Lower leg skin (tissue), 3 donors: ENCODE measurements around the gene HIF3A.

Experiments used
- POLR2A ChIP-seq, 2 donors: fragments of 450-650 bp; IDR thresholded peaks; one replicate each; pipeline ENCODE4 v1.6.1; 2016 to 2017; ENCODE audit warnings: antibody characterized with exemption in 2 of 2, mild to moderate bottlenecking in 1 of 2, moderate library complexity in 1 of 2
- TF ChIP-seq, protein P1 (sequence below), 3 donors: fragments of 450-650 bp; IDR thresholded peaks; one replicate each; pipeline ENCODE4 v1.5.1; 2016; ENCODE audit warnings: antibody characterized with exemption in 3 of 3, mild to moderate bottlenecking in 3 of 3, moderate library complexity in 2 of 3

DNA sequence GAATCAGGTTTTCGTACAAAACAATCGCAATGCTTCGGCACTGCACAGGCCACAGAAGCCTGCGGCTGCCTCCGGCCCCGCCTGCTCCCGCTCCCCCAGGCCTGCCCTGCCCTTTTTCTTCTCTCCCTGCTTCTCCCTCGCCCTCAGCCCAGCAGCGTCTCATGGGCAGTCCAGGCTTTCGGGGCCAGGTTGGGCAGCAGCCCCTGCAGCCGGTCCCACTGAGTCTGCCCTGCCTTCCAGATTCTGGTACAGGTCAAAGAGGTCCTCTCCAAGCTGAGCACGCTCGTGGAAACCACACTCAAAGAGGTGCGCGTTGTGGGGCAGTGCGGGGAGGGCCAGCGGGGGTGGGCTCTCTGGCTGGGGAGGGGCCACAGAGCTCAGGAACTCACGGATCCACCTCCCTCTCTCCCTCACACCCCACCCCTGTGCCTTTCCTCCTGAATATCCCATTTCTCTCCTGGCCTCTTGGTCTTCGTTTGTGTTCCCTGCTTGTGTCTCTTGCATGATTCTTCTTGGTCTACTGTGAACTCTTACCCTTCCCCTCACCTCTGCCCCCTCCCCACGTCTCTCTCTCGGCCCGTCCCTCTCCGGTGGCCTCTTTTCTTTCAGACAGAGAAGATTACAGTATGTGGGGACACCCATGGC, 86.5 kb downstream of the HIF3A start:
- TF ChIP-seq, protein P1, sequence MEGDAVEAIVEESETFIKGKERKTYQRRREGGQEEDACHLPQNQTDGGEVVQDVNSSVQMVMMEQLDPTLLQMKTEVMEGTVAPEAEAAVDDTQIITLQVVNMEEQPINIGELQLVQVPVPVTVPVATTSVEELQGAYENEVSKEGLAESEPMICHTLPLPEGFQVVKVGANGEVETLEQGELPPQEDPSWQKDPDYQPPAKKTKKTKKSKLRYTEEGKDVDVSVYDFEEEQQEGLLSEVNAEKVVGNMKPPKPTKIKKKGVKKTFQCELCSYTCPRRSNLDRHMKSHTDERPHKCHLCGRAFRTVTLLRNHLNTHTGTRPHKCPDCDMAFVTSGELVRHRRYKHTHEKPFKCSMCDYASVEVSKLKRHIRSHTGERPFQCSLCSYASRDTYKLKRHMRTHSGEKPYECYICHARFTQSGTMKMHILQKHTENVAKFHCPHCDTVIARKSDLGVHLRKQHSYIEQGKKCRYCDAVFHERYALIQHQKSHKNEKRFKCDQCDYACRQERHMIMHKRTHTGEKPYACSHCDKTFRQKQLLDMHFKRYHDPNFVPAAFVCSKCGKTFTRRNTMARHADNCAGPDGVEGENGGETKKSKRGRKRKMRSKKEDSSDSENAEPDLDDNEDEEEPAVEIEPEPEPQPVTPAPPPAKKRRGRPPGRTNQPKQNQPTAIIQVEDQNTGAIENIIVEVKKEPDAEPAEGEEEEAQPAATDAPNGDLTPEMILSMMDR (IDR thresholded peaks at IDR 0.05), result no peak
- no peak for TF ChIP-seq POLR2A (IDR thresholded peaks at IDR 0.05)
